ENCODE measurements around the gene RALGPS1. TPM values are rescaled to one million over a fixed set of nuclear protein-coding genes. Genes with fewer than 3 reads are reported as not detected.

The RALGPS1 gene
- total and polyA plus RNA-seq, 2 experiments from 2014 or later = 13.1 to 22.1 TPM

DNA sequence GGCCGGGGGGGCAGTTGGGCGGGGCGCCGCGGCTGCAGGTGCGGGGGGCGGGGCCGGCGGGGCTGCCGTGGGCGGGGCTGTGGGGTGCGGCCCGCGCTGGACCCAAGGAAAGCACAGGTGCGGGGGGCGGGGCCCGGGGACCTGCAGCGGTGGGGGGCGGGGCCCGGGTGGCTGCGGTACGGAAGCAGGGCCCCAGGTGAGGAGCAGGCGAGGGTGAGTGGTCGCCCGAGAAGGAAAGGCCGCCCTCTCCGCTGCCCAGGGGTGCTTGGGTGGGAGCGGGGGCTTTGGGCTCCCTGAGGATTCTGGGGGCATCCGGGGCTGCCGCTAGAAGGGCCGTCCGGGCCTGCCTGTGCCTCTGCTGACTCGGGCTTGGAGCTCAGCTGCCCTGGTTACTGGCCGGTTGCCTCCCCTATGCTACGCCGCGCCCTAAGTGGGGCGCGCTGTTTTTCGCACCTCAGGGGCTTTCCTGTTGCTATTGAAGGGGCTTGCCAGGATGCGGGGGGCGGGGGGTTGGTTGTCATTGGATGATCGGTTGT lies 767 bp downstream of the RALGPS1 start:
- Histone ChIP-seq H3K36me3 (replicated peaks; ENCODE audit: insufficient read depth, low read depth) (no peaks in the 10 kb centered on the region), H3K9me2 (replicated peaks; ENCODE audit: insufficient read depth) (no peaks in the 10 kb centered on the region), H3K27me3 (no peaks in the 10 kb centered on the region), H3K4me1 (ENCODE audit: insufficient read depth) (peaks cover 6% of the 10 kb centered on the region), H3K27ac (peak overlapping the region; percentile 91), H4K20me1 (ENCODE audit: insufficient read depth, poor library complexity, severe bottlenecking) (no peaks in the 10 kb centered on the region), H3K79me2 (peaks cover 36% of the 10 kb centered on the region), H3K4me2 (peak overlapping the region; percentile 92), H3K4me3 (peak overlapping the region; percentile 45), H2AFZ (peak overlapping the region; percentile 51), H3K9me3 (ENCODE audit: low read depth) (no peaks in the 10 kb centered on the region)
- peak; percentile 94 for DNase-seq (ENCODE audit: low spot score)
- TF ChIP-seq, protein P1, sequence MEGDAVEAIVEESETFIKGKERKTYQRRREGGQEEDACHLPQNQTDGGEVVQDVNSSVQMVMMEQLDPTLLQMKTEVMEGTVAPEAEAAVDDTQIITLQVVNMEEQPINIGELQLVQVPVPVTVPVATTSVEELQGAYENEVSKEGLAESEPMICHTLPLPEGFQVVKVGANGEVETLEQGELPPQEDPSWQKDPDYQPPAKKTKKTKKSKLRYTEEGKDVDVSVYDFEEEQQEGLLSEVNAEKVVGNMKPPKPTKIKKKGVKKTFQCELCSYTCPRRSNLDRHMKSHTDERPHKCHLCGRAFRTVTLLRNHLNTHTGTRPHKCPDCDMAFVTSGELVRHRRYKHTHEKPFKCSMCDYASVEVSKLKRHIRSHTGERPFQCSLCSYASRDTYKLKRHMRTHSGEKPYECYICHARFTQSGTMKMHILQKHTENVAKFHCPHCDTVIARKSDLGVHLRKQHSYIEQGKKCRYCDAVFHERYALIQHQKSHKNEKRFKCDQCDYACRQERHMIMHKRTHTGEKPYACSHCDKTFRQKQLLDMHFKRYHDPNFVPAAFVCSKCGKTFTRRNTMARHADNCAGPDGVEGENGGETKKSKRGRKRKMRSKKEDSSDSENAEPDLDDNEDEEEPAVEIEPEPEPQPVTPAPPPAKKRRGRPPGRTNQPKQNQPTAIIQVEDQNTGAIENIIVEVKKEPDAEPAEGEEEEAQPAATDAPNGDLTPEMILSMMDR (IDR thresholded peaks at IDR 0.05; ENCODE audit: poor library complexity) = no peak
- TF ChIP-seq EZH2phosphoT487 (IDR thresholded peaks at IDR 0.05; ENCODE audit: low read depth, severe bottlenecking, unreplicated experiment) = no peak
- no peak for TF ChIP-seq EZH2 (IDR thresholded peaks at IDR 0.05; ENCODE audit: borderline replicate concordance)
- WGBS (ENCODE audit: low lambda C conversion rate, missing lambda C conversion rate) = 4% methylated on average over 25 of the region's 43 CpGs

DNA sequence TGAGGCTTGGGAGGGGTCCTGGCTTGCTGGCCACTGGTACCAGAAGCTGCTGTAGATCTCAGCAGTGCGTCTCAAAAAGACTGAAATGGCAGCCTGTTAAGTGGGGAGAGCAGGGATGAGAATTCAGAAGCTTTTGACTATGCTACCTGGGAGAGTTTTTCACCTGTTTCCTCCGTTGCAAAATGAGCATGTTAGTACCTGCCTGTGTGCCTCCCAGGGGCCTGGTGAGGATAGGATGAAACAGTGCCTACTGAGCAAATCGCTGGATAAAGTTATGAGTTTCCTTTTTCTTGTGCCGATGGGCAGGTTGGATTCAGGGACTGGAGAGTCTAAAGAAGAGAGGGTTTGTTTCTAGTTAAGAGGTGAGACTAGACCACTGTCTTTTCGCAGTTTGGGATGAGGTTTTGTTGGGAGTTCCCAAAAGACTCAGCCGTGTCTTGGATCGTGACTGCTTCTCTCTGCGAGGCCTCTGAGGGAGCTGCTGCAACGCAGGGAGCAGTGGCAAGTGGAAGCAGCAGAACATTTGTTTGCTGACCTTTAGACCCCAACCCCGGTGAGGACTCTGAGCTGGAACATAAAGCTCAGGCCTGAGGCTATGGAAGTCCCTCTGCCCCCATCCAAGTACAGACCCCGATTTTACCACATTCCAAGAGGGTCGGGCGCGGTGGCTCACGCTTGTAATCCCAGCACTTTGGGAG lies 1.4 kb downstream of the RALGPS1 start:
- no peaks in the 10 kb centered on the region for H3K9me2 ChIP-seq (replicated peaks; ENCODE audit: insufficient read depth)
- H2AFZ ChIP-seq = peak overlapping the region; percentile 51
- peaks cover 6% of the 10 kb centered on the region for H3K4me1 ChIP-seq (ENCODE audit: insufficient read depth)
- TF ChIP-seq EZH2phosphoT487 (IDR thresholded peaks at IDR 0.05; ENCODE audit: low read depth, severe bottlenecking, unreplicated experiment) = no peak
- TF ChIP-seq, protein P1 (IDR thresholded peaks at IDR 0.05; ENCODE audit: poor library complexity) = no peak
- TF ChIP-seq EZH2 (IDR thresholded peaks at IDR 0.05; ENCODE audit: borderline replicate concordance) = no peak
- no peaks in the 10 kb centered on the region for H4K20me1 ChIP-seq (ENCODE audit: insufficient read depth, poor library complexity, severe bottlenecking)
- peaks cover 42% of the 10 kb centered on the region for H3K79me2 ChIP-seq
- peak overlapping the region; percentile 92 for H3K4me2 ChIP-seq
- H3K36me3 ChIP-seq (replicated peaks; ENCODE audit: insufficient read depth, low read depth) = no peaks in the 10 kb centered on the region
- DNase-seq (ENCODE audit: low spot score) = peak; percentile 56
- WGBS (ENCODE audit: low lambda C conversion rate, missing lambda C conversion rate) = 54% methylated on average over 15 of the region's 15 CpGs
- H3K4me3 ChIP-seq = peak overlapping the region; percentile 45
- no peaks in the 10 kb centered on the region for H3K9me3 ChIP-seq (ENCODE audit: low read depth)
- peak overlapping the region; percentile 91 for H3K27ac ChIP-seq
- no peaks in the 10 kb centered on the region for H3K27me3 ChIP-seq

GRCh38 chr9:126916909-126917308 lies 2.3 kb downstream of the RALGPS1 start:
- no peak for TF ChIP-seq EZH2phosphoT487 (IDR thresholded peaks at IDR 0.05; ENCODE audit: low read depth, severe bottlenecking, unreplicated experiment)
- TF ChIP-seq, protein P1 (IDR thresholded peaks at IDR 0.05; ENCODE audit: poor library complexity) = no peak
- TF ChIP-seq EZH2 (IDR thresholded peaks at IDR 0.05; ENCODE audit: borderline replicate concordance) = no peak

More at GRCh38 chr9:126916909-126917308, 2.3 kb downstream of the RALGPS1 start:
- Histone ChIP-seq H3K27me3 (no peaks in the 10 kb centered on the region), H3K79me2 (peaks cover 51% of the 10 kb centered on the region), H3K9me2 (replicated peaks; ENCODE audit: insufficient read depth) (no peaks in the 10 kb centered on the region), H4K20me1 (ENCODE audit: insufficient read depth, poor library complexity, severe bottlenecking) (no peaks in the 10 kb centered on the region), H3K4me2 (peak overlapping the region; percentile 92), H3K36me3 (replicated peaks; ENCODE audit: insufficient read depth, low read depth) (no peaks in the 10 kb centered on the region), H3K4me3 (no peak overlapping the region), H3K4me1 (ENCODE audit: insufficient read depth) (peaks cover 6% of the 10 kb centered on the region), H2AFZ (no peak overlapping the region), H3K27ac (peak overlapping the region; percentile 91), H3K9me3 (ENCODE audit: low read depth) (no peaks in the 10 kb centered on the region)
- 67% methylated on average over 2 of the region's 2 CpGs for whole genome bisulfite sequencing (ENCODE audit: low lambda C conversion rate, missing lambda C conversion rate)
- DNase-seq (ENCODE audit: low spot score) = no peak
